GM12872 (cell line): Measurements from ENCODE around the gene EFR3B.

ENCODE experiments used
- CTCF ChIP-seq: IDR thresholded peaks from 3 replicates; pipeline ENCODE4 v1.5.1; 2011; ENCODE audit warnings: low read depth, mild to moderate bottlenecking, low read length, moderate library complexity; ENCODE audit not compliant: insufficient read depth

The EFR3B gene

GRCh38 chr2:25116956-25117355, 75.1 kb downstream of the EFR3B start:
- no peak for TF ChIP-seq CTCF

- TF ChIP-seq CTCF, result no peak
These were observed 77.4 kb downstream of the EFR3B start for GRCh38 chr2:25119263-25119662.

- TF ChIP-seq CTCF, result no peak
These were observed 80.5 kb downstream of the EFR3B start for GRCh38 chr2:25122367-25122766.

GRCh38 chr2:25123682-25124081, 81.8 kb downstream of the EFR3B start:
- TF ChIP-seq CTCF, result no peak

GRCh38 chr2:25125189-25125588, 83.3 kb downstream of the EFR3B start:
- no peak for TF ChIP-seq CTCF

GRCh38 chr2:25125976-25126375, 84.1 kb downstream of the EFR3B start:
- no peak for TF ChIP-seq CTCF

GRCh38 chr2:25127646-25128045, 85.8 kb downstream of the EFR3B start:
- no peak for TF ChIP-seq CTCF
